Measurements from ENCODE around the gene ATAD3B. TPM values are rescaled to one million over a fixed set of nuclear protein-coding genes. Genes with fewer than 3 reads are reported as not detected.
A peak's percentile ranks its signal among the peaks of the same experiment; 100 is the strongest.
"Not testable (repeated sequence)": the region's sequence is repeated elsewhere in the genome, so short reads cannot be mapped to it uniquely, and the experiment has no call there.

Gene ATAD3B
- total and polyA plus RNA-seq, 12 donors = 5.3 to 33.3 (median 7.1) TPM

GRCh38 chr1:1463312-1463711 is 8.3 kb upstream of the ATAD3B start:
- TF ChIP-seq CTCF (IDR thresholded peaks at IDR 0.05) = no peak
- no peak overlapping the region for H3K27ac ChIP-seq
- peaks cover 0 to 8% (median 0%) of the 10 kb centered on the region in 7 donors for H3K27me3 ChIP-seq
- peaks cover 0 to 21% (median 2%) of the 10 kb centered on the region in 9 donors for H3K4me1 ChIP-seq
- H3K4me3 ChIP-seq = no peak overlapping the region
- H3K9me3 ChIP-seq = no peaks in the 10 kb centered on the region
- H3K36me3 ChIP-seq = no peaks in the 10 kb centered on the region
- intact Hi-C loops (cut with DNase I) = no loop called here
- WGBS, 2 donors = 80 to 91% methylated on average over 7 of the region's 7 CpGs
- ATAC-seq = no peak
- no peak for DNase-seq

GRCh38 chr1:1468196-1468985 is 3.2 kb upstream of the ATAD3B start:
- 85 to 87% methylated on average over 29 to 35 of the region's 44 CpGs for WGBS, 2 donors
- H3K4me3 ChIP-seq; H3K9me3 ChIP-seq; H3K27me3 ChIP-seq; H3K27ac ChIP-seq; H3K36me3 ChIP-seq; intact Hi-C loops (cut with DNase I); DNase-seq: not testable (repeated sequence)
- ATAC-seq = peak in 1 of 8 donors; percentile 13
- H3K4me1 ChIP-seq = peaks cover 0 to 21% (median 16%) of the 10 kb centered on the region in 9 donors

GRCh38 chr1:1470626-1471388 is 758 bp upstream of the ATAD3B start:
- ATAC-seq (no peak), DNase-seq (no peak)
- H3K9me3 ChIP-seq = no peaks in the 10 kb centered on the region
- peak overlapping the region; percentile 4 to 98 (median 81) for H3K4me3 ChIP-seq
- intact Hi-C loops (cut with DNase I) = no loop called here
- peaks cover 0 to 4% (median 0%) of the 10 kb centered on the region in 9 donors for H3K36me3 ChIP-seq
- H3K4me1 ChIP-seq = peaks cover 0 to 28% (median 19%) of the 10 kb centered on the region in 9 donors
- TF ChIP-seq CTCF (IDR thresholded peaks at IDR 0.05) = no peak
- WGBS, 2 donors = 17 to 21% methylated on average over 16 of the region's 16 CpGs
- peak overlapping the region in 9 of 10 donors; percentile 71 to 89 (median 84) for H3K27ac ChIP-seq
- H3K27me3 ChIP-seq = no peaks in the 10 kb centered on the region

- 3 to 4% methylated on average over 46 to 57 of the region's 65 CpGs for WGBS, 2 donors
- peak overlapping the region in 8 of 10 donors; percentile 82 to 89 (median 84) for H3K27ac ChIP-seq
Measured at GRCh38 chr1:1472053-1472876, 700 bp downstream of the ATAD3B start.

GRCh38 chr1:1476011-1476410 is 4.4 kb downstream of the ATAD3B start:
- Histone ChIP-seq H3K36me3 (peaks cover 0 to 43% (median 26%) of the 10 kb centered on the region in 9 donors), H3K4me1 (peaks cover 0 to 20% (median 14%) of the 10 kb centered on the region in 9 donors)
- 77 to 82% methylated on average over 13 to 15 of the region's 17 CpGs for WGBS, 2 donors
- H3K27me3 ChIP-seq; H3K9me3 ChIP-seq; H3K4me3 ChIP-seq; intact Hi-C loops (cut with DNase I); ATAC-seq; H3K27ac ChIP-seq; DNase-seq: not testable (repeated sequence)

More at GRCh38 chr1:1472053-1472876, 700 bp downstream of the ATAD3B start:
- H3K4me3 ChIP-seq = peak overlapping the region; percentile 4 to 98 (median 81)
- DNase-seq; H3K9me3 ChIP-seq; ATAC-seq; intact Hi-C loops (cut with DNase I); H3K27me3 ChIP-seq: not testable (repeated sequence)
- H3K36me3 ChIP-seq = peaks cover 0 to 12% (median 0%) of the 10 kb centered on the region in 9 donors
- peaks cover 0 to 28% (median 19%) of the 10 kb centered on the region in 9 donors for H3K4me1 ChIP-seq
